ENCODE measurements around the gene DNAJC21. TPM values are rescaled to one million over a fixed set of nuclear protein-coding genes. Genes with fewer than 3 reads are reported as not detected.

Gene DNAJC21
- total and polyA plus RNA-seq, 2 of the 4 experiments (the other 2 are of a cell fraction), result 8.8 to 12.7 TPM

- Histone ChIP-seq H2BK5ac (ENCODE audit: low read depth, low read length, poor library complexity, severe bottlenecking) (peak overlapping the region; percentile 98), H3K14ac (replicated peaks; ENCODE audit: low read depth, low read length) (peak overlapping the region; percentile 98), H3K9me3 (ENCODE audit: control insufficient read depth, insufficient read depth, low read length) (no peaks in the 10 kb centered on the region), H3K9ac (ENCODE audit: low read depth, low read length) (peak overlapping the region; percentile 88), H3K4me2 (ENCODE audit: low read depth, low read length) (peak overlapping the region; percentile 97), H4K8ac (ENCODE audit: low read depth in 2 of 2, low read length in 2 of 2) (peak overlapping the region; percentile 81 to 89), H3K56ac (ENCODE audit: extremely low read depth, insufficient read depth, low read length) (peak overlapping the region; percentile 96), H3K79me1 (ENCODE audit: low read depth in 1 of 2, low read length in 2 of 2) (peaks cover 21 to 35% of the 10 kb centered on the region in 2 experiments), H3K4ac (ENCODE audit: low read depth, low read length) (peak overlapping the region; percentile 95), H3K23ac (ENCODE audit: low read depth, low read length) (peak overlapping the region; percentile 100), H4K5ac (ENCODE audit: low read depth, low read length) (peak overlapping the region; percentile 92), H2BK15ac (ENCODE audit: low read depth, low read length) (peak overlapping the region; percentile 94; the same call in 2 of the 3 replicates), H3K27me3 (ENCODE audit: control insufficient read depth, insufficient read depth, low read length) (no peaks in the 10 kb centered on the region), H3K4me1 (ENCODE audit: control insufficient read depth, insufficient read depth, low read length) (peaks cover 5% of the 10 kb centered on the region; the same call in 1 of the 2 replicates), H2AFZ (replicated peaks; ENCODE audit: low read length, poor library complexity) (peak overlapping the region; percentile 98), H3K27ac (ENCODE audit: insufficient read depth, low read length) (peak overlapping the region; percentile 95), H3K36me3 (ENCODE audit: control insufficient read depth, insufficient read depth, low read length) (peaks cover 11% of the 10 kb centered on the region), H3K9me1 (ENCODE audit: insufficient read depth, low read length) (0 out of 2 replicates have a peak, but pooled peaks cover 3% of the 10 kb centered on the region), H2BK20ac (ENCODE audit: low read depth, low read length) (peak overlapping the region; percentile 31), H4K91ac (ENCODE audit: insufficient read depth, low read depth, low read length) (peak overlapping the region; percentile 90), H2AK9ac (replicated peaks; ENCODE audit: low read depth, low read length, poor library complexity) (peak overlapping the region; percentile 90), H3K4me3 (ENCODE audit: insufficient read depth, low read depth, low read length) (peak overlapping the region; percentile 77), H2AK5ac (ENCODE audit: low read depth, low read length) (peak overlapping the region; percentile 71), H4K20me1 (ENCODE audit: insufficient read depth, low read length) (peaks cover 2% of the 10 kb centered on the region; the same call in 1 of the 2 replicates), H2BK120ac (ENCODE audit: low read depth, low read length) (peak overlapping the region; percentile 88), H3K18ac (ENCODE audit: low read depth, low read length) (peak overlapping the region; percentile 44)
- DNase-seq (peak; percentile 29), ATAC-seq (ENCODE audit: low read depth) (0 out of 2 replicates have a peak, but pooled peaks have one; percentile 7)
- dilution Hi-C loops (cut with HindIII; ENCODE audit: low sequenced_read_pairs, unreplicated experiment) (no loop called here), in situ Hi-C loops (cut with MboI; ENCODE audit: low sequenced_read_pairs) (no loop called here), intact Hi-C loops (cut with micrococcal nuclease) (loop anchor here (5.0 kb wide), 1 partner anchor 427 kb away; no protein-coding TSS in a partner anchor)
- WGBS, 2 experiments (ENCODE audit: extremely low coverage in 2 of 2, insufficient read length in 1 of 2), result no CpG with 5 or more reads among the region's 20 CpGs
- ChIA-PET CTCF (no interaction called here), POLR2A (ENCODE audit: unreplicated experiment) (interaction anchor here (0.6 to 1.4 kb wide), 4 partner anchors 9 to 427 kb away, joined by 4 to 15 read pairs (median 4); partner anchors contain the start of gene DNAJC21)
- no peak for TF ChIP-seq ELK1 (IDR thresholded peaks at IDR 0.05; ENCODE audit: borderline replicate concordance, low read depth, low read length)
- peak; percentile 87 for TF ChIP-seq CEBPB (IDR thresholded peaks at IDR 0.05; ENCODE audit: low read depth, low read length)
- 0 out of 2 replicates have a peak, but pooled peaks have one; percentile 55 for TF ChIP-seq MXI1 (IDR thresholded peaks at IDR 0.05; ENCODE audit: borderline replicate concordance, low read depth, low read length)
- no peak for TF ChIP-seq BHLHE40 (IDR thresholded peaks at IDR 0.05; ENCODE audit: low read depth, low read length)
- BruUV-seq (replicated peaks), result TSS peak; percentile 70
Measured at GRCh38 chr5:34914671-34915138, 14.7 kb upstream of the DNAJC21 start.

Data from IMR-90 (cell line).